ENCODE results near the gene RTBDN. TPM values are rescaled to one million over a fixed set of nuclear protein-coding genes. Genes with fewer than 3 reads are reported as not detected.
"Not testable (repeated sequence)": the region's sequence is repeated elsewhere in the genome, so short reads cannot be mapped to it uniquely, and the experiment has no call there.

The RTBDN gene
- total RNA-seq, 1 donor from 2014 or later, result not detected

GRCh38 chr19:12856653-12857052 lies 22.3 kb upstream of the RTBDN start:
- DNase-seq, result no peak

- peak; percentile 86 for DNase-seq
Observed at GRCh38 chr19:12847159-12848139, 13.1 kb upstream of the RTBDN start.

GRCh38 chr19:12846613-12847012 lies 12.2 kb upstream of the RTBDN start:
- DNase-seq, result not testable (repeated sequence)

- no peak for DNase-seq
Observed at GRCh38 chr19:12843999-12844732, 9.8 kb upstream of the RTBDN start.

- no peak for DNase-seq
Observed at GRCh38 chr19:12843328-12843727, 8.9 kb upstream of the RTBDN start.

GRCh38 chr19:12842511-12842910 lies 8.1 kb upstream of the RTBDN start:
- DNase-seq, result no peak

GRCh38 chr19:12841094-12841493 lies 6.7 kb upstream of the RTBDN start:
- DNase-seq, result peak; percentile 34

- DNase-seq, result peak; percentile 56
Observed at GRCh38 chr19:12840091-12841079, 6.0 kb upstream of the RTBDN start.

GRCh38 chr19:12838886-12839756 lies 4.7 kb upstream of the RTBDN start:
- DNase-seq, result no peak

- DNase-seq, result peak; percentile 56
Observed at GRCh38 chr19:12838182-12838885, 4.0 kb upstream of the RTBDN start, which contains the start of gene MAST1. Gene MAST1 (plus strand): TSS chr19:12838515. CDS start chr19:12838573, 58 bp downstream.

- DNase-seq, result no peak
Observed at GRCh38 chr19:12837225-12837624, 2.8 kb upstream of the RTBDN start.

- DNase-seq, result no peak
Observed at GRCh38 chr19:12836529-12836863, 2.1 kb upstream of the RTBDN start.

GRCh38 chr19:12834976-12835757 lies 788 bp upstream of the RTBDN start:
- DNase-seq, result peak; percentile 32

- no peak for DNase-seq
Observed at GRCh38 chr19:12833738-12834565, 427 bp downstream of the RTBDN start.

GRCh38 chr19:12833418-12833737 lies 1.0 kb downstream of the RTBDN start:
- no peak for DNase-seq

GRCh38 chr19:12828494-12828893 lies 5.9 kb downstream of the RTBDN start:
- no peak for DNase-seq

- no peak for DNase-seq
Observed at GRCh38 chr19:12825254-12826131, 8.9 kb downstream of the RTBDN start.

- DNase-seq, result no peak
Observed at GRCh38 chr19:12821761-12822160, 12.6 kb downstream of the RTBDN start.
